ENCODE measurements around the gene SEMA5A. TPM values are rescaled to one million over a fixed set of nuclear protein-coding genes. Genes with fewer than 3 reads are reported as not detected.

Gene SEMA5A
- total and polyA plus RNA-seq, 2 of the 8 experiments (the other 6 are each of a cell fraction or from before 2014, with no cell fraction given): 5.3 to 8.9 TPM

DNA sequence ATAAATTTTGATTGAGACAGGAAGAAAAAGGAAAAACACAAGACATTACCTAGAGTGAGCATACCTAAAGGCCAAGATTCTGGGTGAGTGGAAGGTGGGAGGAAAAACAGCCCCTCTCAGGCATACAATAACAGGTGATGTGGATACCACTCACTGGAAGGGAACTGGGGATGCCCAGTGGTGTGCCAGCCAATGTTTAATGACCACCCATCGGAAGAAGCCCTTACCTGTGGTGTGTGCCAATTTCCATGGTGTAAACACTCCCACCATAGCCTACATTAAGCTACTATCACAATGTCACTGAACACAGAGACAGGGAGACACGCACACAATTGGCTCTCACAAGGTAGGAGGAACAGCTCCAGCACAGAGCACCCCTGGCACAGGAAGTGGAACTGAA is 63.5 kb downstream of the SEMA5A start:
- H3K79me1 ChIP-seq (ENCODE audit: low read depth, low read length): no peaks in the 10 kb centered on the region; the same call in 1 of the 2 replicates
- H3K23me2 ChIP-seq (ENCODE audit: low read depth, low read length): no peaks in the 10 kb centered on the region
- H2AK5ac ChIP-seq (ENCODE audit: low read depth, low read length): no peak overlapping the region
- H3K36me3 ChIP-seq (ENCODE audit: control insufficient read depth in 2 of 4, insufficient read depth in 4 of 4, low read length in 3 of 4): no peaks in the 10 kb centered on the region
- no peak overlapping the region for H3K9ac ChIP-seq (replicated peaks in 1 of 4; ENCODE audit: extremely low read depth in 1 of 4, low read depth in 3 of 4, low read length in 3 of 4)
- no peak overlapping the region for H2BK15ac ChIP-seq (ENCODE audit: low read length)
- no peaks in the 10 kb centered on the region for H4K20me1 ChIP-seq (replicated peaks in 1 of 2; ENCODE audit: control insufficient read depth in 1 of 2, insufficient read depth in 2 of 2, low read length in 2 of 2)
- H3K79me2 ChIP-seq (ENCODE audit: control insufficient read depth in 1 of 2, insufficient read depth in 2 of 2, low read length in 2 of 2): no peaks in the 10 kb centered on the region
- H3K4me3 ChIP-seq (ENCODE audit: extremely low read depth in 1 of 4, insufficient read depth in 2 of 4, low read depth in 3 of 4, low read length in 4 of 4): no peak overlapping the region
- no peak for FAIRE-seq
- POLR2A ChIA-PET (ENCODE audit: partially characterized antibody): no interaction called here
- no peaks in the 10 kb centered on the region; a peak in 3 of 7 replicates for H3K4me1 ChIP-seq (replicated peaks in 1 of 4; ENCODE audit: control insufficient read depth in 3 of 4, insufficient read depth in 4 of 4, low read length in 3 of 4)
- no peaks in the 10 kb centered on the region for H3K27me3 ChIP-seq (replicated peaks in 1 of 4; ENCODE audit: control insufficient read depth in 3 of 4, extremely low read depth in 1 of 4, insufficient read depth in 3 of 4, low read length in 3 of 4)
- H2BK12ac ChIP-seq (ENCODE audit: low read depth, low read length): no peak overlapping the region
- no peak overlapping the region for H3K56ac ChIP-seq (replicated peaks; ENCODE audit: insufficient read length, low read depth, low read length)
- H3K23ac ChIP-seq (ENCODE audit: insufficient read length): no peak overlapping the region
- CTCF ChIA-PET (ENCODE audit: partially characterized antibody): interaction anchor here (3.1 kb wide), 1 partner anchor 15 kb away, joined by 10 read pairs; no protein-coding TSS in a partner anchor
- peaks cover 14 to 19% of the 10 kb centered on the region in 2 experiments; a peak in 3 of 4 replicates for H3K9me3 ChIP-seq (ENCODE audit: insufficient read depth in 2 of 2, low read depth in 1 of 2, low read length in 1 of 2)
- H4K5ac ChIP-seq (ENCODE audit: insufficient read length, low read depth, low read length): no peak overlapping the region
- no peak overlapping the region for H2BK20ac ChIP-seq (ENCODE audit: low read length)
- no peak for DNase-seq (ENCODE audit: low read depth in 1 of 2, low spot score in 2 of 2)
- H4K8ac ChIP-seq (ENCODE audit: extremely low read depth, insufficient read depth, low read length): no peak overlapping the region
- no peak overlapping the region for H3K4ac ChIP-seq (replicated peaks; ENCODE audit: insufficient read length, low read depth, low read length)
- H2BK120ac ChIP-seq (replicated peaks; ENCODE audit: low read depth, low read length): no peak overlapping the region
- H3K27ac ChIP-seq (ENCODE audit: low read depth, low read length): no peak overlapping the region
- H3K18ac ChIP-seq (ENCODE audit: extremely low read depth, low read length): no peak overlapping the region
- H4K91ac ChIP-seq (replicated peaks; ENCODE audit: insufficient read length, low read length): no peak overlapping the region
- H3K14ac ChIP-seq (ENCODE audit: insufficient read length): no peak overlapping the region
- no peak overlapping the region for H2BK5ac ChIP-seq (ENCODE audit: low read depth, low read length)
- WGBS, 2 experiments (ENCODE audit: extremely low coverage in 1 of 2, insufficient coverage in 1 of 2, insufficient read length in 1 of 2, insufficient replicate concordance in 2 of 2, low coverage in 1 of 2, low lambda C conversion rate in 2 of 2, missing lambda C conversion rate in 1 of 2): 92% methylated on average over 2 of the region's 2 CpGs; no CpG with 5 or more reads in 1 of the 2 experiments
- H3K4me2 ChIP-seq (ENCODE audit: insufficient read depth in 1 of 2, low read depth in 2 of 2, low read length in 2 of 2): no peak overlapping the region
- no peak overlapping the region for H2AFZ ChIP-seq (ENCODE audit: low read length)
- TF ChIP-seq SP4 (IDR thresholded peaks at IDR 0.05; ENCODE audit: low read length): no peak
- no peak for TF ChIP-seq EGR1 (IDR thresholded peaks at IDR 0.05; ENCODE audit: borderline replicate concordance, low read depth, low read length)
- TF ChIP-seq HDAC2 (IDR thresholded peaks at IDR 0.05; ENCODE audit: borderline replicate concordance in 1 of 2, low read depth in 2 of 2, low read length in 2 of 2): no peak
- TF ChIP-seq, protein P1, sequence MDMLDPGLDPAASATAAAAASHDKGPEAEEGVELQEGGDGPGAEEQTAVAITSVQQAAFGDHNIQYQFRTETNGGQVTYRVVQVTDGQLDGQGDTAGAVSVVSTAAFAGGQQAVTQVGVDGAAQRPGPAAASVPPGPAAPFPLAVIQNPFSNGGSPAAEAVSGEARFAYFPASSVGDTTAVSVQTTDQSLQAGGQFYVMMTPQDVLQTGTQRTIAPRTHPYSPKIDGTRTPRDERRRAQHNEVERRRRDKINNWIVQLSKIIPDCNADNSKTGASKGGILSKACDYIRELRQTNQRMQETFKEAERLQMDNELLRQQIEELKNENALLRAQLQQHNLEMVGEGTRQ (IDR thresholded peaks at IDR 0.05; ENCODE audit: low read length): no peak
- no peak for TF ChIP-seq CBX8 (IDR thresholded peaks at IDR 0.05; ENCODE audit: borderline replicate concordance, low read depth, low read length)
- TF ChIP-seq, protein P2, sequence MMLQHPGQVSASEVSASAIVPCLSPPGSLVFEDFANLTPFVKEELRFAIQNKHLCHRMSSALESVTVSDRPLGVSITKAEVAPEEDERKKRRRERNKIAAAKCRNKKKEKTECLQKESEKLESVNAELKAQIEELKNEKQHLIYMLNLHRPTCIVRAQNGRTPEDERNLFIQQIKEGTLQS (IDR thresholded peaks at IDR 0.05; ENCODE audit: insufficient read depth, low read depth, low read length): no peak
- no peak for TF ChIP-seq TBP (IDR thresholded peaks at IDR 0.05; ENCODE audit: low read depth, low read length)
- TF ChIP-seq RFX5 (IDR thresholded peaks at IDR 0.05; ENCODE audit: borderline replicate concordance, low read depth, low read length): no peak
- no peak for TF ChIP-seq EZH2 (IDR thresholded peaks at IDR 0.05; ENCODE audit: low read depth, low read length, severe bottlenecking)
- no peak for TF ChIP-seq POLR2A (IDR thresholded peaks at IDR 0.05; ENCODE audit: control extremely low read depth in 1 of 2, low read depth in 2 of 2, low read length in 2 of 2)
- TF ChIP-seq, protein P3, sequence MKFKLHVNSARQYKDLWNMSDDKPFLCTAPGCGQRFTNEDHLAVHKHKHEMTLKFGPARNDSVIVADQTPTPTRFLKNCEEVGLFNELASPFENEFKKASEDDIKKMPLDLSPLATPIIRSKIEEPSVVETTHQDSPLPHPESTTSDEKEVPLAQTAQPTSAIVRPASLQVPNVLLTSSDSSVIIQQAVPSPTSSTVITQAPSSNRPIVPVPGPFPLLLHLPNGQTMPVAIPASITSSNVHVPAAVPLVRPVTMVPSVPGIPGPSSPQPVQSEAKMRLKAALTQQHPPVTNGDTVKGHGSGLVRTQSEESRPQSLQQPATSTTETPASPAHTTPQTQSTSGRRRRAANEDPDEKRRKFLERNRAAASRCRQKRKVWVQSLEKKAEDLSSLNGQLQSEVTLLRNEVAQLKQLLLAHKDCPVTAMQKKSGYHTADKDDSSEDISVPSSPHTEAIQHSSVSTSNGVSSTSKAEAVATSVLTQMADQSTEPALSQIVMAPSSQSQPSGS (IDR thresholded peaks at IDR 0.05; ENCODE audit: low read length): no peak

All from H1 (cell line).